DND-41 (cell line): ENCODE data around the gene RAD51B.

Experiments
- ATAC-seq: fragments of 200-7000 bp; cut with Tn5 transposase; 3 replicates; pipeline ENCODE4 v1.9.1; 2021; ENCODE audit warnings: low read depth; ENCODE audit not compliant: insufficient read depth
- DNase-seq: peaks from one replicate; pipeline ENCODE4 v3.0.0-alpha.2; 2020
- H2AFZ ChIP-seq: 2 replicates; pipeline ENCODE4 v1.6.0; 2012; ENCODE audit warnings: low read depth, low read length
- H3K27ac ChIP-seq: 2 replicates; pipeline ENCODE4 v1.5.1; 2012; ENCODE audit warnings: low read length, inconsistent platforms
- H3K27me3 ChIP-seq: fragments of 200-600 bp; sonication (generic); 2 replicates; pipeline ENCODE4 v1.6.0; 2012; ENCODE audit warnings: low read length, mild to moderate bottlenecking, inconsistent platforms; ENCODE audit not compliant: insufficient read depth, poor library complexity
- H3K36me3 ChIP-seq: 2 replicates; pipeline ENCODE4 v1.5.1; 2012; ENCODE audit warnings: low read length, inconsistent platforms; ENCODE audit not compliant: insufficient read depth
- H3K4me1 ChIP-seq: 2 replicates; pipeline ENCODE4 v1.5.1; 2012; ENCODE audit warnings: mild to moderate bottlenecking, low read length; ENCODE audit not compliant: insufficient read depth
- H3K4me2 ChIP-seq: 2 replicates; pipeline ENCODE4 v1.6.0; 2012; ENCODE audit warnings: mild to moderate bottlenecking, moderate library complexity, low read length, inconsistent platforms; ENCODE audit not compliant: insufficient read depth
- H3K4me3 ChIP-seq, 2 experiments: fragments of 200-600 bp in 1 of 2; shearing (Covaris generic) in 1 of 2; 2 replicates each; pipeline ENCODE4 v1.5.1; 2012 to 2016; ENCODE audit warnings: inconsistent platforms in 2 of 2, low read length in 2 of 2, mild to moderate bottlenecking in 2 of 2, low read depth in 1 of 2, moderate library complexity in 1 of 2
- H3K79me2 ChIP-seq: 2 replicates; pipeline ENCODE4 v1.6.0; 2012; ENCODE audit warnings: low read length, inconsistent platforms; ENCODE audit not compliant: insufficient read depth
- H3K9ac ChIP-seq: 2 replicates; pipeline ENCODE4 v1.6.0; 2012; ENCODE audit warnings: low read depth, mild to moderate bottlenecking, inconsistent platforms, low read length, moderate library complexity
- H3K9me3 ChIP-seq: 2 replicates; pipeline ENCODE4 v1.5.1; 2012; ENCODE audit warnings: low read length, moderate library complexity, mild to moderate bottlenecking, inconsistent platforms; ENCODE audit not compliant: insufficient read depth, severe bottlenecking
- H4K20me1 ChIP-seq: 2 replicates; pipeline ENCODE4 v1.6.0; 2012; ENCODE audit warnings: low read length; ENCODE audit not compliant: insufficient read depth
- EZH2 ChIP-seq: IDR thresholded peaks from 3 replicates; pipeline ENCODE4 v1.6.1; 2012; ENCODE audit warnings: borderline replicate concordance, low read depth, mild to moderate bottlenecking, moderate library complexity, low read length, inconsistent platforms; ENCODE audit not compliant: severe bottlenecking
- TF ChIP-seq, protein P1 (sequence below): IDR thresholded peaks from 2 replicates; pipeline ENCODE4 v1.5.1; 2012; ENCODE audit warnings: borderline replicate concordance, low read length, moderate library complexity, mild to moderate bottlenecking; ENCODE audit not compliant: poor library complexity, severe bottlenecking; ENCODE audit errors: extremely low read depth

The RAD51B gene

GRCh38 chr14:68193970-68194681 lies 374.5 kb downstream of the RAD51B start:
- DNase-seq (no peak), ATAC-seq (no peak)
- H3K27ac ChIP-seq, result no peak overlapping the region

GRCh38 chr14:68195126-68195525 lies 375.5 kb downstream of the RAD51B start:
- no peaks in the 10 kb centered on the region for H3K4me1 ChIP-seq

More at GRCh38 chr14:68193970-68194681, 374.5 kb downstream of the RAD51B start:
- H3K36me3 ChIP-seq, result no peaks in the 10 kb centered on the region
- H3K9me3 ChIP-seq, result no peaks in the 10 kb centered on the region
- no peak overlapping the region for H3K9ac ChIP-seq
- H3K27me3 ChIP-seq, result no peaks in the 10 kb centered on the region
- no peak overlapping the region for H3K4me3 ChIP-seq
- no peak for TF ChIP-seq EZH2
- TF ChIP-seq, protein P1, sequence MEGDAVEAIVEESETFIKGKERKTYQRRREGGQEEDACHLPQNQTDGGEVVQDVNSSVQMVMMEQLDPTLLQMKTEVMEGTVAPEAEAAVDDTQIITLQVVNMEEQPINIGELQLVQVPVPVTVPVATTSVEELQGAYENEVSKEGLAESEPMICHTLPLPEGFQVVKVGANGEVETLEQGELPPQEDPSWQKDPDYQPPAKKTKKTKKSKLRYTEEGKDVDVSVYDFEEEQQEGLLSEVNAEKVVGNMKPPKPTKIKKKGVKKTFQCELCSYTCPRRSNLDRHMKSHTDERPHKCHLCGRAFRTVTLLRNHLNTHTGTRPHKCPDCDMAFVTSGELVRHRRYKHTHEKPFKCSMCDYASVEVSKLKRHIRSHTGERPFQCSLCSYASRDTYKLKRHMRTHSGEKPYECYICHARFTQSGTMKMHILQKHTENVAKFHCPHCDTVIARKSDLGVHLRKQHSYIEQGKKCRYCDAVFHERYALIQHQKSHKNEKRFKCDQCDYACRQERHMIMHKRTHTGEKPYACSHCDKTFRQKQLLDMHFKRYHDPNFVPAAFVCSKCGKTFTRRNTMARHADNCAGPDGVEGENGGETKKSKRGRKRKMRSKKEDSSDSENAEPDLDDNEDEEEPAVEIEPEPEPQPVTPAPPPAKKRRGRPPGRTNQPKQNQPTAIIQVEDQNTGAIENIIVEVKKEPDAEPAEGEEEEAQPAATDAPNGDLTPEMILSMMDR, result no peak
- H3K79me2 ChIP-seq, result no peaks in the 10 kb centered on the region
- no peak overlapping the region for H3K4me2 ChIP-seq
- no peak overlapping the region for H2AFZ ChIP-seq
- no peaks in the 10 kb centered on the region for H4K20me1 ChIP-seq
- no peaks in the 10 kb centered on the region for H3K4me1 ChIP-seq

DNA sequence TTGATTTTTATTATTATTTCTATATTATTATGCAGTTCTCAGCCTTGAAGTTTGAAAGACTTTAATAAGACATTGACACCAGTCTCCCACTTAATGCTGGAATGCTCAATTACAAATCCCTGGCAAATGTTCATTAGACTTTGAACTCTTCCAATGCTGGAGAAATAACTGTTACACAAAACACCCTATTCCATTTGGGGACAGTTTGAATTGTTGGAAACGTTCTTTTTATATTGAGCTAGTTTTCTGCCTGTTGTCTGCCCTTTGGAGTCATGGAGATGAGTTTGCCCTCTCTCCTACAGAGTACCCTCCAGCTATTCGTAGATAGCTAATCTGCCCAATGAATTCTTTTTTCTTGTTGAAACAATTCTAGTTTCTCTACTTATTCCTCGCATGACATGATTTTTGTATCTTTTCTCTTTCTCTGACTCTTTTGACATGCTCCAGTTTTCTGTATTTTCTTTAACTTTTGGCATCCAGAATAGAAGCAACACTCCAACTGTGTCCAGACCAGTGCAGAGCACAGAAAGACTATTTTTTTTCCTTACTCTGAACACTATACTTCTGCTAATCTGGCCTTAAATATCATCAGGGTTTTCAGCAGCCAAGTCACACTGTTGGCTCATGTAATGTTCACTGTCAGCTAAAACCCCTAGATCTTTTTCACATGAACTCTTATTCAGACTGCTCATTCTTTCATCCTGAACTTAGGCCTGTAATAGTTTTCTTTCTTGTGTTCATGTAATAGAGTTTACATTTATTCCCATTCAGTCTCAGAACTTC lies 379.3 kb downstream of the RAD51B start:
- no peaks in the 10 kb centered on the region for H3K79me2 ChIP-seq
- no peak overlapping the region for H3K4me2 ChIP-seq
- no peaks in the 10 kb centered on the region for H3K36me3 ChIP-seq
- ATAC-seq (no peak), DNase-seq (no peak)
- H3K9ac ChIP-seq, result no peak overlapping the region
- no peaks in the 10 kb centered on the region for H3K27me3 ChIP-seq
- H3K9me3 ChIP-seq, result no peaks in the 10 kb centered on the region
- H3K27ac ChIP-seq, result no peak overlapping the region
- H2AFZ ChIP-seq, result no peak overlapping the region
- H3K4me3 ChIP-seq, result no peak overlapping the region
- H3K4me1 ChIP-seq, result no peaks in the 10 kb centered on the region
- no peaks in the 10 kb centered on the region for H4K20me1 ChIP-seq
- TF ChIP-seq EZH2, result no peak
- TF ChIP-seq, protein P1, result no peak

More at GRCh38 chr14:68195126-68195525, 375.5 kb downstream of the RAD51B start:
- ATAC-seq (no peak), DNase-seq (no peak)
- no peak overlapping the region for H3K9ac ChIP-seq
- no peak overlapping the region for H3K4me2 ChIP-seq
- no peaks in the 10 kb centered on the region for H3K9me3 ChIP-seq
- no peak overlapping the region for H3K27ac ChIP-seq
- no peaks in the 10 kb centered on the region for H3K79me2 ChIP-seq
- H3K27me3 ChIP-seq, result no peaks in the 10 kb centered on the region
- H2AFZ ChIP-seq, result no peak overlapping the region
- no peaks in the 10 kb centered on the region for H3K36me3 ChIP-seq
- H4K20me1 ChIP-seq, result no peaks in the 10 kb centered on the region
- no peak overlapping the region for H3K4me3 ChIP-seq
- TF ChIP-seq, protein P1, result no peak
- no peak for TF ChIP-seq EZH2
